H1 (cell line): Measurements from ENCODE around the gene HS1BP3.

Experiments used
- BRCA1 ChIP-seq: IDR thresholded peaks from 2 replicates; pipeline ENCODE4 v1.6.1; 2012; ENCODE audit warnings: low read depth, low read length, improper control_type of control experiment
- EZH2 ChIP-seq: fragments of 200-600 bp; sonication (generic); IDR thresholded peaks from 2 replicates; pipeline ENCODE4 v1.7.1; 2012; ENCODE audit warnings: low read depth, mild to moderate bottlenecking, moderate library complexity, low read length, inconsistent platforms; ENCODE audit not compliant: severe bottlenecking
- FOSL1 ChIP-seq: IDR thresholded peaks from 2 replicates; pipeline ENCODE4 v1.6.1; 2011; ENCODE audit warnings: mild to moderate bottlenecking, low read depth, low read length, moderate library complexity; ENCODE audit not compliant: insufficient read depth
- POLR2AphosphoS5 ChIP-seq: IDR thresholded peaks from 2 replicates; pipeline ENCODE4 v1.6.1; 2011; ENCODE audit warnings: low read depth, low read length
- TAF1 ChIP-seq: IDR thresholded peaks from 2 replicates; pipeline ENCODE4 v1.6.1; 2011; ENCODE audit warnings: mild to moderate bottlenecking, low read depth, low read length
- TAF7 ChIP-seq: optimal IDR thresholded peaks from 2 replicates; pipeline ENCODE3; 2011; ENCODE audit warnings: low read depth, mild to moderate bottlenecking, inconsistent platforms, low read length, moderate library complexity, borderline replicate concordance
- ZNF274 ChIP-seq: IDR thresholded peaks from 2 replicates; pipeline ENCODE4 v1.7.0; 2012; ENCODE audit warnings: low read length, borderline replicate concordance; ENCODE audit errors: extremely low read depth
- TF ChIP-seq, protein P1 (sequence below), 3 experiments: IDR thresholded peaks; 1 replicate in 2 of 3; 2 replicates in 1 of 3; pipeline versions ENCODE4 v1.5.1 to v1.6.1; 2011; ENCODE audit warnings: low read length in 3 of 3, mild to moderate bottlenecking in 3 of 3, inconsistent platforms in 2 of 3, low read depth in 1 of 3, moderate library complexity in 1 of 3; ENCODE audit not compliant: insufficient read depth in 1 of 3; ENCODE audit errors: control extremely low read depth in 1 of 3
- TF ChIP-seq, protein P2 (sequence below): IDR thresholded peaks from 2 replicates; pipeline ENCODE4 v1.6.1; 2012; ENCODE audit warnings: low read length, inconsistent platforms
- TF ChIP-seq, protein P3 (sequence below): IDR thresholded peaks from 2 replicates; pipeline ENCODE4 v1.6.1; 2012; ENCODE audit warnings: inconsistent platforms

DNA sequence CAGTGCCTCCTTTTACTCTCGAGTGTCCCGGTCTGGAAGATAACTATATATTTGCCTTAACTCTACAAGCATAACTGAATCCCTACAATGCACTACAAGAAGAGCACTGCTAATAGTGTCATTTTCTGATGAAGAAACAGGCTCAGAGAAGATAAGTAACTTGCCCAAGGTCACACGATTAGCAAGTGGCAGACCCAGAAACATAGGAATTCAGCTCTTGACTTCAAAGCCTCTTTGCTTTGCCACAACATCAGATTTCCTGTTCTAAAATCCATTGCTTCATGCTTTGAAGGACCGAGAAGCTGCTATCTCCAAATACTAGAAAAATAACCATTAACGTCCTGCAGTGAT, 65.6 kb downstream of the HS1BP3 start:
- TF ChIP-seq, protein P1, sequence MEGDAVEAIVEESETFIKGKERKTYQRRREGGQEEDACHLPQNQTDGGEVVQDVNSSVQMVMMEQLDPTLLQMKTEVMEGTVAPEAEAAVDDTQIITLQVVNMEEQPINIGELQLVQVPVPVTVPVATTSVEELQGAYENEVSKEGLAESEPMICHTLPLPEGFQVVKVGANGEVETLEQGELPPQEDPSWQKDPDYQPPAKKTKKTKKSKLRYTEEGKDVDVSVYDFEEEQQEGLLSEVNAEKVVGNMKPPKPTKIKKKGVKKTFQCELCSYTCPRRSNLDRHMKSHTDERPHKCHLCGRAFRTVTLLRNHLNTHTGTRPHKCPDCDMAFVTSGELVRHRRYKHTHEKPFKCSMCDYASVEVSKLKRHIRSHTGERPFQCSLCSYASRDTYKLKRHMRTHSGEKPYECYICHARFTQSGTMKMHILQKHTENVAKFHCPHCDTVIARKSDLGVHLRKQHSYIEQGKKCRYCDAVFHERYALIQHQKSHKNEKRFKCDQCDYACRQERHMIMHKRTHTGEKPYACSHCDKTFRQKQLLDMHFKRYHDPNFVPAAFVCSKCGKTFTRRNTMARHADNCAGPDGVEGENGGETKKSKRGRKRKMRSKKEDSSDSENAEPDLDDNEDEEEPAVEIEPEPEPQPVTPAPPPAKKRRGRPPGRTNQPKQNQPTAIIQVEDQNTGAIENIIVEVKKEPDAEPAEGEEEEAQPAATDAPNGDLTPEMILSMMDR (IDR thresholded peaks at IDR 0.05; ENCODE audit: control extremely low read depth in 1 of 3, insufficient read depth in 1 of 3, low read depth in 1 of 3, low read length in 3 of 3), result no peak
- TF ChIP-seq TAF1 (no peak), EZH2 (no peak), FOSL1 (no peak), POLR2AphosphoS5 (no peak), BRCA1 (no peak), ZNF274 (no peak), TAF7 (no peak)
- TF ChIP-seq, protein P2, sequence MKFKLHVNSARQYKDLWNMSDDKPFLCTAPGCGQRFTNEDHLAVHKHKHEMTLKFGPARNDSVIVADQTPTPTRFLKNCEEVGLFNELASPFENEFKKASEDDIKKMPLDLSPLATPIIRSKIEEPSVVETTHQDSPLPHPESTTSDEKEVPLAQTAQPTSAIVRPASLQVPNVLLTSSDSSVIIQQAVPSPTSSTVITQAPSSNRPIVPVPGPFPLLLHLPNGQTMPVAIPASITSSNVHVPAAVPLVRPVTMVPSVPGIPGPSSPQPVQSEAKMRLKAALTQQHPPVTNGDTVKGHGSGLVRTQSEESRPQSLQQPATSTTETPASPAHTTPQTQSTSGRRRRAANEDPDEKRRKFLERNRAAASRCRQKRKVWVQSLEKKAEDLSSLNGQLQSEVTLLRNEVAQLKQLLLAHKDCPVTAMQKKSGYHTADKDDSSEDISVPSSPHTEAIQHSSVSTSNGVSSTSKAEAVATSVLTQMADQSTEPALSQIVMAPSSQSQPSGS, result no peak
- TF ChIP-seq, protein P3, sequence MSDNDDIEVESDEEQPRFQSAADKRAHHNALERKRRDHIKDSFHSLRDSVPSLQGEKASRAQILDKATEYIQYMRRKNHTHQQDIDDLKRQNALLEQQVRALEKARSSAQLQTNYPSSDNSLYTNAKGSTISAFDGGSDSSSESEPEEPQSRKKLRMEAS, result no peak
